Measurements from ENCODE around the gene DEK. TPM values are rescaled to one million over a fixed set of nuclear protein-coding genes. Genes with fewer than 3 reads are reported as not detected.

DEK gene
- total and polyA plus RNA-seq, 2 of the 13 experiments (the other 11 are each of a cell fraction or from before 2014, with no cell fraction given) = 53.2 to 276 TPM

- Histone ChIP-seq H3K79me2 (ENCODE audit: insufficient read depth, low read length) (no peaks in the 10 kb centered on the region), H2AFZ (ENCODE audit: low read length) (no peak overlapping the region), H4K20me1 (ENCODE audit: insufficient read depth, low read length) (no peaks in the 10 kb centered on the region), H3K36me3 (replicated peaks in 1 of 2; ENCODE audit: control insufficient read depth in 1 of 2, insufficient read depth in 2 of 2, low read length in 2 of 2) (peaks cover 5 to 25% of the 10 kb centered on the region in 2 experiments; a peak in 4 of 5 replicates), H3K27me3 (ENCODE audit: control insufficient read depth in 1 of 2, insufficient read depth in 2 of 2, low read length in 2 of 2) (no peaks in the 10 kb centered on the region), H3K4me3 (replicated peaks in 1 of 3; ENCODE audit: insufficient read depth in 1 of 3, low read depth in 2 of 3, low read length in 3 of 3) (no peak overlapping the region), H3K9ac (ENCODE audit: insufficient read depth, low read depth, low read length) (no peak overlapping the region), H3K9me3 (ENCODE audit: low read length) (no peaks in the 10 kb centered on the region), H3K4me2 (ENCODE audit: low read depth, low read length) (no peak overlapping the region), H3K27ac (ENCODE audit: extremely low read length, insufficient read depth, low read length) (no peak overlapping the region), H3K4me1 (ENCODE audit: insufficient read depth, low read length) (no peaks in the 10 kb centered on the region)
- intact Hi-C loops (cut with micrococcal nuclease; ENCODE audit: unreplicated experiment) = no loop called here
- in situ Hi-C loops (cut with HindIII; ENCODE audit: extremely low pct_ligation_motif_present, low pct_unique_long_range_greater_than_20kb) = no loop called here
- POLR2A ChIA-PET = no interaction called here
- FAIRE-seq (no peak), ATAC-seq (no peak), DNase-seq (ENCODE audit: low spot score) (no peak)
- BruUV-seq (replicated peaks) = no TSS peak
- 93% methylated on average over 7 of the region's 7 CpGs for WGBS (ENCODE audit: low lambda C conversion rate)
- TF ChIP-seq SRY (CRISPR knock-in tag; IDR thresholded peaks at IDR 0.05) = no peak
- no peak for TF ChIP-seq ARNTL (CRISPR knock-in tag; IDR thresholded peaks at IDR 0.05)
- TF ChIP-seq FOXM1 (CRISPR knock-in tag; IDR thresholded peaks at IDR 0.05) = no peak
- no peak for TF ChIP-seq FOXP1 (IDR thresholded peaks at IDR 0.05)
- TF ChIP-seq FOXP1 (CRISPR knock-in tag; IDR thresholded peaks at IDR 0.05) = no peak
- no peak for TF ChIP-seq ZNF598 (CRISPR knock-in tag; IDR thresholded peaks at IDR 0.05; ENCODE audit: borderline replicate concordance)
- TF ChIP-seq HNRNPLL (IDR thresholded peaks at IDR 0.05; ENCODE audit: low read depth, low read length, poor library complexity, severe bottlenecking) = no peak
- CTCF ChIA-PET (ENCODE audit: low intra/inter-chr PET ratio, low total read pairs) = no interaction called here
These were observed 44.7 kb downstream of the DEK start for GRCh38 chr6:18219591-18219990.

DNA sequence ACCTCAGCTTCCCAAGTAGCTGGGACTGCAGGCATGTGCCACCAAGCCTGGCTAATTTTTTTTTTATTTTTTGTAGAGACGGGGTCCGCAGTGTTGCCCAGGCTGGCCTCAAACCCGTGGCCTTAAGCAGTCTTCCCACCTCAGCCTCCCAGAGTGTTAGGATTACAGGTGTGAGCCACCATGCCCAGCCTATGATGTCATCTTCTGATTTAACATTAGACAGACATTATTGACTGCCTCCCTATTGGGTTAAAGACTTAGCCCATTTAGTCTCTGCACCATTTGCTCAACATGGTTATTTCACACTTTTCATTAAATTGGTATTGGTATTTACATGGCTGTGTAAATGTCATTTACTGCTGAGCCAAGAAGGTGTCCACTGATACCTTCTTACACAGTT, 46.1 kb downstream of the DEK start:
- H3K79me2 ChIP-seq (ENCODE audit: insufficient read depth, low read length) = no peaks in the 10 kb centered on the region
- ChIA-PET CTCF (ENCODE audit: low intra/inter-chr PET ratio, low total read pairs) (no interaction called here), POLR2A (no interaction called here)
- H3K27ac ChIP-seq (ENCODE audit: extremely low read length, insufficient read depth, low read length) = no peak overlapping the region
- H3K9me3 ChIP-seq (ENCODE audit: low read length) = no peaks in the 10 kb centered on the region
- ATAC-seq (peak; percentile 9; the same call in 2 of the 3 replicates), DNase-seq (ENCODE audit: low spot score) (no peak), FAIRE-seq (no peak)
- no peak overlapping the region for H2AFZ ChIP-seq (ENCODE audit: low read length)
- H3K36me3 ChIP-seq (replicated peaks in 1 of 2; ENCODE audit: control insufficient read depth in 1 of 2, insufficient read depth in 2 of 2, low read length in 2 of 2) = peaks cover 2 to 17% of the 10 kb centered on the region in 2 experiments; a peak in 3 of 5 replicates
- H3K4me2 ChIP-seq (ENCODE audit: low read depth, low read length) = no peak overlapping the region
- no peak overlapping the region for H3K9ac ChIP-seq (ENCODE audit: insufficient read depth, low read depth, low read length)
- intact Hi-C loops (cut with micrococcal nuclease; ENCODE audit: unreplicated experiment) = no loop called here
- no peaks in the 10 kb centered on the region for H3K27me3 ChIP-seq (ENCODE audit: control insufficient read depth in 1 of 2, insufficient read depth in 2 of 2, low read length in 2 of 2)
- no peaks in the 10 kb centered on the region for H4K20me1 ChIP-seq (ENCODE audit: insufficient read depth, low read length)
- H3K4me3 ChIP-seq (replicated peaks in 1 of 3; ENCODE audit: insufficient read depth in 1 of 3, low read depth in 2 of 3, low read length in 3 of 3) = no peak overlapping the region
- in situ Hi-C loops (cut with HindIII; ENCODE audit: extremely low pct_ligation_motif_present, low pct_unique_long_range_greater_than_20kb) = no loop called here
- 96% methylated on average over 3 of the region's 3 CpGs for WGBS (ENCODE audit: low lambda C conversion rate)
- no peaks in the 10 kb centered on the region for H3K4me1 ChIP-seq (ENCODE audit: insufficient read depth, low read length)
- no TSS peak for BruUV-seq (replicated peaks)
- peak; percentile 84 for TF ChIP-seq ATF7 (IDR thresholded peaks at IDR 0.05)
- TF ChIP-seq ATF7 (CRISPR knock-in tag; IDR thresholded peaks at IDR 0.05) = no peak
- no peak for TF ChIP-seq ZUFSP (CRISPR knock-in tag; IDR thresholded peaks at IDR 0.05; ENCODE audit: borderline replicate concordance)
